Endothelial cell of umbilical vein (primary cell): ENCODE measurements around the gene ENOSF1. TPM values are rescaled to one million over a fixed set of nuclear protein-coding genes. Genes with fewer than 3 reads are reported as not detected.

Experiments used
- BruUV-seq: library from RNA; stranded (reverse); fragments of 400-500 nt; replicated peaks from 2 replicates; lab custom pipeline; 2021; lab: Mats Ljungman, UMichigan
- CTCF ChIA-PET: fragments of 300-600, 350-600 bp; sonication (Branson Sonifier 250); formaldehyde crosslinking; loops from one replicate; lab custom pipeline; 2021; ENCODE audit warnings: antibody characterized with exemption, inconsistent platforms; lab: Charles Lee
- POLR2A ChIA-PET: fragments of 300-600, 350-600 bp; sonication (Branson Sonifier 250); formaldehyde crosslinking; loops from one replicate; lab custom pipeline; 2021; ENCODE audit warnings: antibody characterized with exemption, inconsistent platforms; lab: Charles Lee
- DNase-seq: peaks from one replicate; pipeline ENCODE4 v3.0.0-alpha.2; 2011; ENCODE audit warnings: low read depth, low spot score
- FAIRE-seq: peaks from 2 replicates; lab custom pipeline; 2011; peaks lifted over from hg19 to GRCh38; lab: Jason Lieb, UNC
- H2AFZ ChIP-seq: 2 replicates; pipeline ENCODE4 v1.6.0; 2012; ENCODE audit warnings: low read depth, low read length, control low read depth, inconsistent platforms
- H3K27ac ChIP-seq: 2 replicates; pipeline ENCODE4 v1.5.1; 2011; ENCODE audit warnings: low read depth, mild to moderate bottlenecking, control low read depth, low read length, moderate library complexity; ENCODE audit not compliant: insufficient read depth
- H3K27me3 ChIP-seq, 2 experiments: 2 replicates each; pipeline versions ENCODE4 v1.6.0 to v1.6.1; 2011; ENCODE audit warnings: low read length in 2 of 2, mixed read lengths in 1 of 2; ENCODE audit not compliant: control insufficient read depth in 2 of 2, insufficient read depth in 2 of 2
- H3K36me3 ChIP-seq, 2 experiments: 2 replicates in 1 of 2; 3 replicates in 1 of 2; pipeline ENCODE4 v1.5.1; 2011; ENCODE audit warnings: low read length in 2 of 2, mild to moderate bottlenecking in 1 of 2, moderate library complexity in 1 of 2; ENCODE audit not compliant: control insufficient read depth in 2 of 2, insufficient read depth in 2 of 2; ENCODE audit errors: extremely low read depth in 1 of 2
- H3K4me1 ChIP-seq: 3 replicates; pipeline ENCODE4 v1.5.1; 2011; ENCODE audit warnings: mild to moderate bottlenecking, low read length; ENCODE audit not compliant: control insufficient read depth, insufficient read depth; ENCODE audit errors: extremely low read depth
- H3K4me2 ChIP-seq: 2 replicates; pipeline ENCODE4 v1.6.1; 2011; ENCODE audit warnings: low read length, control low read depth, mixed read lengths; ENCODE audit not compliant: insufficient read depth
- H3K4me3 ChIP-seq, 3 experiments: fragments of 200-600 bp in 1 of 3; sonication (generic), shearing (Covaris generic) in 1 of 3; replicated peaks in 1 of 3; 2 replicates each; pipeline ENCODE4 v1.5.1; 2011 to 2016; ENCODE audit warnings: control low read depth in 3 of 3, low read length in 3 of 3, mild to moderate bottlenecking in 2 of 3, inconsistent platforms in 1 of 3, low read depth in 1 of 3, moderate library complexity in 1 of 3; ENCODE audit not compliant: insufficient read depth in 1 of 3
- H3K79me2 ChIP-seq: 2 replicates; pipeline ENCODE4 v1.6.0; 2012; ENCODE audit warnings: low read length, inconsistent platforms; ENCODE audit not compliant: control insufficient read depth, insufficient read depth
- H3K9ac ChIP-seq: replicated peaks from 2 replicates; pipeline ENCODE3; 2011; ENCODE audit warnings: low read length, control low read depth; ENCODE audit not compliant: insufficient read depth; ENCODE audit errors: extremely low read depth
- H3K9me1 ChIP-seq: replicated peaks from 3 replicates; pipeline ENCODE4 v1.6.0; 2011; ENCODE audit warnings: mild to moderate bottlenecking, low read length; ENCODE audit not compliant: control insufficient read depth, insufficient read depth; ENCODE audit errors: extremely low read depth
- H3K9me3 ChIP-seq: replicated peaks from 2 replicates; pipeline ENCODE4 v1.5.1; 2012; ENCODE audit warnings: low read length, inconsistent platforms; ENCODE audit not compliant: control insufficient read depth, insufficient read depth
- H4K20me1 ChIP-seq: replicated peaks from 2 replicates; pipeline ENCODE3; 2011; ENCODE audit warnings: mild to moderate bottlenecking, low read length; ENCODE audit not compliant: control insufficient read depth, insufficient read depth; ENCODE audit errors: extremely low read depth
- CTCF ChIP-seq, 2 donors: IDR thresholded peaks; 1 replicate in 1 of 2; 2 replicates in 1 of 2; pipeline ENCODE4 v1.5.1; 2011; ENCODE audit warnings: low read length in 2 of 2, mild to moderate bottlenecking in 2 of 2, moderate library complexity in 2 of 2, control low read depth in 1 of 2, inconsistent platforms in 1 of 2, low read depth in 1 of 2; ENCODE audit not compliant: insufficient read depth in 1 of 2; ENCODE audit errors: extremely low read depth in 1 of 2
- EZH2 ChIP-seq: IDR thresholded peaks from 2 replicates; pipeline ENCODE4 v1.6.1; 2012; ENCODE audit warnings: borderline replicate concordance, low read depth, mild to moderate bottlenecking, moderate library complexity, low read length, inconsistent platforms; ENCODE audit not compliant: severe bottlenecking
- FOS ChIP-seq: IDR thresholded peaks from 2 replicates; pipeline ENCODE4 v1.6.1; 2011; ENCODE audit warnings: mild to moderate bottlenecking, low read length, moderate library complexity, borderline replicate concordance; ENCODE audit not compliant: insufficient read depth
- GATA2 ChIP-seq: IDR thresholded peaks from 2 replicates; pipeline ENCODE4 v1.7.0; 2011; ENCODE audit warnings: low read depth, mild to moderate bottlenecking, moderate library complexity, mixed read lengths, low read length; ENCODE audit not compliant: insufficient read length, insufficient read depth
- JUN ChIP-seq: IDR thresholded peaks from 2 replicates; pipeline ENCODE4 v1.6.1; 2011; ENCODE audit warnings: borderline replicate concordance, low read depth; ENCODE audit not compliant: insufficient read length, insufficient read depth
- MAX ChIP-seq: IDR thresholded peaks from 2 replicates; pipeline ENCODE4 v1.6.1; 2011; ENCODE audit not compliant: insufficient read depth, insufficient read length
- MYC ChIP-seq: IDR thresholded peaks from one replicate; pipeline ENCODE4 v1.6.1; 2011; ENCODE audit warnings: mild to moderate bottlenecking, low read depth, low read length
- POLR2A ChIP-seq: IDR thresholded peaks from 2 replicates; pipeline ENCODE4 v1.6.1; 2012; ENCODE audit warnings: low read depth, mild to moderate bottlenecking, control low read depth, low read length
- POLR2AphosphoS5 ChIP-seq: IDR thresholded peaks from 2 replicates; pipeline ENCODE4 v1.6.1; 2012; ENCODE audit warnings: low read depth, mild to moderate bottlenecking, control low read depth, low read length, moderate library complexity; ENCODE audit not compliant: insufficient read depth
- dilution Hi-C: fragments of 300-500 bp; cut with MboI; formaldehyde crosslinking; loops from one replicate; pipeline ENCODE4 v1.15.0; 2019; ENCODE audit warnings: low sequenced_read_pairs; ENCODE audit not compliant: extremely low pct_ligation_motif_present
- intact Hi-C: fragments of 100-400 bp; cut with micrococcal nuclease; formaldehyde crosslinking; loops from one replicate; pipeline ENCODE4 v1.10.0; 2022
- polyA plus RNA-seq, 4 experiments: library from polyadenylated mRNA; depleted of rRNA in 3 of 4; stranded (reverse) in 3 of 4; unstranded in 1 of 4; fragments of >200 nt; gene quantifications; 2 replicates each; pipeline versions ENCODE4 v1.2.1 to v1.2.3, GENCODE V29; 2011 to 2012; ENCODE audit warnings: missing spikeins in 1 of 4
- total RNA-seq: library from RNA; stranded (reverse); gene quantifications from 2 replicates; pipeline ENCODE4 v1.2.3, GENCODE V29; 2021

Gene ENOSF1
- total and polyA plus RNA-seq, 2 donors (not counting 3 experiments of a cell fraction or from before 2014, with no cell fraction given): 19.5 to 50.5 TPM

GRCh38 chr18:655445-655844 is 57.0 kb downstream of the ENOSF1 start:
- POLR2A ChIA-PET: no interaction called here
- FAIRE-seq (no peak), DNase-seq (no peak)
- H3K79me2 ChIP-seq: peaks cover 22% of the 10 kb centered on the region
- no peak overlapping the region for H2AFZ ChIP-seq
- dilution Hi-C loops (no loop called here), intact Hi-C loops (loop anchor here (10.0 kb wide), 1 partner anchor 179 kb away; no protein-coding TSS in a partner anchor)
- peaks cover 0 to 5% of the 10 kb centered on the region in 2 experiments for H3K36me3 ChIP-seq
- H3K9me1 ChIP-seq: no peaks in the 10 kb centered on the region
- BruUV-seq: no TSS peak
- H3K27ac ChIP-seq: no peak overlapping the region
- H3K4me1 ChIP-seq: peaks cover 10% of the 10 kb centered on the region
- H3K9ac ChIP-seq: no peak overlapping the region
- no peak overlapping the region for H3K4me2 ChIP-seq
- no peak overlapping the region for H3K4me3 ChIP-seq
- CTCF ChIA-PET: interaction anchor here (0.6 to 2.1 kb wide), 2 partner anchors 12 to 393 kb away, joined by 3 to 5 read pairs; no protein-coding TSS in a partner anchor
- H3K27me3 ChIP-seq: no peaks in the 10 kb centered on the region
- no peaks in the 10 kb centered on the region for H3K9me3 ChIP-seq
- TF ChIP-seq MAX (no peak), POLR2A (no peak), POLR2AphosphoS5 (no peak), FOS (no peak), CTCF (IDR thresholded peaks at IDR 0.05; ENCODE audit: extremely low read depth in 1 of 2, insufficient read depth in 1 of 2, low read depth in 1 of 2, low read length in 2 of 2) (no peak), EZH2 (no peak), GATA2 (no peak), MYC (no peak), JUN (no peak)
- H4K20me1 ChIP-seq: no peaks in the 10 kb centered on the region
